Right lobe of liver (tissue), 4 donors: ENCODE data around the gene PEX12.

ENCODE experiments used
- POLR2A ChIP-seq: fragments of 450-650 bp; IDR thresholded peaks from one replicate; pipeline ENCODE4 v1.6.1; 2017; ENCODE audit warnings: antibody characterized with exemption, mild to moderate bottlenecking
- TF ChIP-seq, protein P1 (sequence below), 4 donors: fragments of 200-600 bp in 3 of 4; fragments of 450-650 bp in 1 of 4; IDR thresholded peaks; one replicate each; pipeline versions ENCODE4 v1.5.1 to v1.8.0; 2016 to 2022; ENCODE audit warnings: antibody characterized with exemption in 4 of 4, mild to moderate bottlenecking in 2 of 4
- donor health status: DM: no; HTN: no; CAD: no.
- donor health status: DM: no; HTN: no; CAD: no.
- donor health status: DM: no; HTN: yes; CAD: no.

DNA sequence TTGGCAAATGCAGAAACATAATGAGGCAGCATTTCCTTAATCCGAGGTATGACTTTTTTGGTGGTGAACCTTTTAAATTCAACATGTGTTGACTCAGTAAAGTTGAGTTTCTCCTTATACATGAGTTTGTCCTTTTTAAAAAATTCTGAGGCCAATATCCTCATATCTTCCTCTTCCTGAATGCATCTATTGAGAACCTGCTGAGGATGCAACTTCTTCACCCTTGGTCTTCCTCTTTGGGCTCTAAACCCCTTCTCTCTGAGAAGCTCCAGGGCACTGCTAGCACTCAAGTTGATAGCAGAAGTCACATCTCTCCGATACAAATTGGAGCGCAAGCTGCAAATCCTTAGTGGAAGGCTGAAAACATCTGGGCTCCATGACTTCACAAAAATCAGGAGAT lies 21.0 kb downstream of the PEX12 start:
- TF ChIP-seq POLR2A: no peak
- TF ChIP-seq, protein P1, sequence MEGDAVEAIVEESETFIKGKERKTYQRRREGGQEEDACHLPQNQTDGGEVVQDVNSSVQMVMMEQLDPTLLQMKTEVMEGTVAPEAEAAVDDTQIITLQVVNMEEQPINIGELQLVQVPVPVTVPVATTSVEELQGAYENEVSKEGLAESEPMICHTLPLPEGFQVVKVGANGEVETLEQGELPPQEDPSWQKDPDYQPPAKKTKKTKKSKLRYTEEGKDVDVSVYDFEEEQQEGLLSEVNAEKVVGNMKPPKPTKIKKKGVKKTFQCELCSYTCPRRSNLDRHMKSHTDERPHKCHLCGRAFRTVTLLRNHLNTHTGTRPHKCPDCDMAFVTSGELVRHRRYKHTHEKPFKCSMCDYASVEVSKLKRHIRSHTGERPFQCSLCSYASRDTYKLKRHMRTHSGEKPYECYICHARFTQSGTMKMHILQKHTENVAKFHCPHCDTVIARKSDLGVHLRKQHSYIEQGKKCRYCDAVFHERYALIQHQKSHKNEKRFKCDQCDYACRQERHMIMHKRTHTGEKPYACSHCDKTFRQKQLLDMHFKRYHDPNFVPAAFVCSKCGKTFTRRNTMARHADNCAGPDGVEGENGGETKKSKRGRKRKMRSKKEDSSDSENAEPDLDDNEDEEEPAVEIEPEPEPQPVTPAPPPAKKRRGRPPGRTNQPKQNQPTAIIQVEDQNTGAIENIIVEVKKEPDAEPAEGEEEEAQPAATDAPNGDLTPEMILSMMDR (IDR thresholded peaks at IDR 0.05): no peak
